Liver (tissue), 9 donors: ENCODE results near the gene SERPINB10. TPM values are rescaled to one million over a fixed set of nuclear protein-coding genes. Genes with fewer than 3 reads are reported as not detected.
A peak's percentile ranks its signal among the peaks of the same experiment; 100 is the strongest.

ENCODE experiments used
- DNase-seq: peaks from one replicate; pipeline ENCODE4 v3.0.0-alpha.2; 2017; ENCODE audit warnings: low spot score
- H3K27ac ChIP-seq, 2 donors: one replicate each; pipeline ENCODE4 v1.7.0; 2013; ENCODE audit warnings: inconsistent platforms in 2 of 2, low read length in 2 of 2, control low read depth in 1 of 2, low read depth in 1 of 2, mild to moderate bottlenecking in 1 of 2
- H3K27me3 ChIP-seq, 4 donors: one replicate each; pipeline versions ENCODE4 v1.6.1 to v1.7.0; 2013; ENCODE audit warnings: low read length in 3 of 4, inconsistent platforms in 1 of 4, mild to moderate bottlenecking in 1 of 4, moderate library complexity in 1 of 4; ENCODE audit not compliant: control insufficient read depth in 4 of 4, insufficient read depth in 4 of 4
- H3K36me3 ChIP-seq, 4 donors: one replicate each; pipeline versions ENCODE4 v1.6.1 to v1.7.0; 2013; ENCODE audit warnings: low read length in 3 of 4, mild to moderate bottlenecking in 3 of 4, low read depth in 1 of 4, moderate library complexity in 1 of 4; ENCODE audit not compliant: control insufficient read depth in 4 of 4, insufficient read depth in 3 of 4
- H3K4me1 ChIP-seq, 4 donors: one replicate each; pipeline versions ENCODE4 v1.6.1 to v1.7.0; 2013; ENCODE audit warnings: low read length in 3 of 4, mild to moderate bottlenecking in 3 of 4, moderate library complexity in 1 of 4; ENCODE audit not compliant: control insufficient read depth in 4 of 4, insufficient read depth in 4 of 4
- H3K4me3 ChIP-seq, 3 donors: one replicate each; pipeline versions ENCODE4 v1.6.1 to v1.7.0; 2013; ENCODE audit warnings: low read length in 3 of 3, control low read depth in 1 of 3, low read depth in 1 of 3, mild to moderate bottlenecking in 1 of 3
- H3K9ac ChIP-seq, 2 donors: one replicate each; pipeline ENCODE4 v1.7.0; 2013; ENCODE audit warnings: low read length in 2 of 2, mild to moderate bottlenecking in 2 of 2, moderate library complexity in 2 of 2, control low read depth in 1 of 2, low read depth in 1 of 2
- H3K9me3 ChIP-seq, 4 donors: one replicate each; pipeline versions ENCODE4 v1.6.1 to v1.7.0; 2013; ENCODE audit warnings: low read length in 3 of 4; ENCODE audit not compliant: control insufficient read depth in 4 of 4
- ATF3 ChIP-seq: IDR thresholded peaks from 2 replicates; pipeline ENCODE4 v1.6.1; 2016; ENCODE audit warnings: antibody characterized with exemption
- CTCF ChIP-seq: fragments of 150-350 bp; IDR thresholded peaks from 2 replicates; pipeline ENCODE4 v1.5.1; 2017; ENCODE audit warnings: improper control_type of control experiment, low read depth, low read length; ENCODE audit not compliant: missing input control
- EGR1 ChIP-seq, 2 donors: IDR thresholded peaks; 2 replicates each; pipeline ENCODE4 v1.6.1; 2016 to 2018; ENCODE audit warnings: antibody characterized with exemption in 2 of 2, low read depth in 2 of 2
- FOXA1 ChIP-seq: IDR thresholded peaks from 2 replicates; pipeline ENCODE4 v1.6.1; 2016; ENCODE audit warnings: antibody characterized with exemption
- FOXA2 ChIP-seq: IDR thresholded peaks from 2 replicates; pipeline ENCODE4 v1.6.1; 2016; ENCODE audit warnings: antibody characterized with exemption
- GABPA ChIP-seq, 2 donors: IDR thresholded peaks in 1 of 2; conservative IDR thresholded peaks in 1 of 2; 2 replicates each; pipeline ENCODE4 v1.6.1; 2016; ENCODE audit warnings: antibody characterized with exemption in 2 of 2, mild to moderate bottlenecking in 1 of 2, moderate library complexity in 1 of 2
- HNF4A ChIP-seq, 2 donors: conservative IDR thresholded peaks; 2 replicates each; pipeline ENCODE4 v1.6.1; 2016; ENCODE audit warnings: antibody characterized with exemption in 2 of 2, mild to moderate bottlenecking in 2 of 2
- HNF4G ChIP-seq: IDR thresholded peaks from 2 replicates; pipeline ENCODE4 v1.6.1; 2016; ENCODE audit warnings: antibody characterized with exemption
- JUND ChIP-seq, 2 donors: IDR thresholded peaks; 2 replicates each; pipeline ENCODE4 v1.6.1; 2016; ENCODE audit warnings: antibody characterized with exemption in 2 of 2
- MAX ChIP-seq: IDR thresholded peaks from 2 replicates; pipeline ENCODE4 v1.6.1; 2016; ENCODE audit warnings: antibody characterized with exemption
- NR2F2 ChIP-seq: IDR thresholded peaks from 2 replicates; pipeline ENCODE4 v1.6.1; 2016; ENCODE audit warnings: antibody characterized with exemption
- RAD21 ChIP-seq, 2 donors: IDR thresholded peaks; 2 replicates each; pipeline ENCODE4 v1.6.1; 2016; ENCODE audit warnings: antibody characterized with exemption in 2 of 2, mild to moderate bottlenecking in 2 of 2
- REST ChIP-seq: IDR thresholded peaks from 2 replicates; pipeline ENCODE4 v1.6.1; 2016; ENCODE audit warnings: antibody characterized with exemption, mild to moderate bottlenecking
- RXRA ChIP-seq, 2 donors: IDR thresholded peaks; 2 replicates each; pipeline ENCODE4 v1.6.1; 2017 to 2018; ENCODE audit warnings: antibody characterized with exemption in 2 of 2, mild to moderate bottlenecking in 1 of 2
- SP1 ChIP-seq: IDR thresholded peaks from 2 replicates; pipeline ENCODE4 v1.6.1; 2018; ENCODE audit warnings: antibody characterized with exemption, mild to moderate bottlenecking
- TAF1 ChIP-seq: conservative IDR thresholded peaks from 2 replicates; pipeline ENCODE4 v1.6.1; 2016; ENCODE audit warnings: antibody characterized with exemption, mild to moderate bottlenecking
- YY1 ChIP-seq: IDR thresholded peaks from 2 replicates; pipeline ENCODE4 v1.6.1; 2016; ENCODE audit warnings: antibody characterized with exemption, mild to moderate bottlenecking
- ZBTB33 ChIP-seq: IDR thresholded peaks from 2 replicates; pipeline ENCODE4 v1.6.1; 2016; ENCODE audit warnings: antibody characterized with exemption
- WGBS: extraction: QIAGEN DNeasy Blood & Tissue Kit; methylation state at CpG from one replicate; pipeline ENCODE4 v1.1.7; 2013; 5-methylcytosine and 5-hydroxymethylcytosine counted together
- polyA plus RNA-seq, 2 donors: library from polyadenylated mRNA; stranded (reverse) in 1 of 2; unstranded in 1 of 2; fragments of 200-250 nt in 1 of 2; fragments of >200 nt in 1 of 2; fragmentation: Nextera tagmentation in 1 of 2; extraction: Ambion mirVana in 1 of 2; gene quantifications; one replicate each; pipeline versions ENCODE4 v1.2.1 to v1.2.3, GENCODE V29; 2013 to 2015
- total RNA-seq, 2 donors: library from RNA; depleted of rRNA; stranded (reverse); fragments of >200 nt; gene quantifications; one replicate each; pipeline ENCODE4 v1.2.3, GENCODE V29; 2014
- donor health status: healthy.
- donor health status: healthy.
- donor health status: healthy.
- donor health status: healthy.
- donor health status: healthy.

The SERPINB10 gene
- total and polyA plus RNA-seq, 4 donors, result 4.6 TPM; not detected in 3

- Histone ChIP-seq H3K9me3 (no peaks in the 10 kb centered on the region), H3K4me3 (no peak overlapping the region), H3K9ac (peak overlapping the region in 1 of 2 donors; percentile 11), H3K36me3 (no peaks in the 10 kb centered on the region), H3K27ac (no peak overlapping the region), H3K27me3 (no peaks in the 10 kb centered on the region), H3K4me1 (peaks cover 7 to 23% (median 18%) of the 10 kb centered on the region in 4 donors)
- WGBS, result 47% methylated on average over 1 of the region's 1 CpG
- peak; percentile 64 for TF ChIP-seq HNF4G
- TF ChIP-seq GABPA (IDR thresholded peaks at IDR 0.05 in 1 of 2, conservative IDR thresholded peaks at IDR 0.05 in 1 of 2), result no peak
- peak in 1 of 2 donors; percentile 25 for TF ChIP-seq JUND (IDR thresholded peaks at IDR 0.05)
- no peak for TF ChIP-seq ATF3
- peak; percentile 92 to 93 for TF ChIP-seq RAD21 (IDR thresholded peaks at IDR 0.05)
- no peak for TF ChIP-seq REST
- TF ChIP-seq FOXA1, result peak; percentile 43
- no peak for TF ChIP-seq ZBTB33
- peak; percentile 36 for TF ChIP-seq FOXA2
- peak; percentile 88 for TF ChIP-seq CTCF
- TF ChIP-seq NR2F2, result no peak
- no peak for TF ChIP-seq EGR1 (IDR thresholded peaks at IDR 0.05; ENCODE audit: low read depth in 2 of 2)
- no peak for TF ChIP-seq MAX
- TF ChIP-seq HNF4A (conservative IDR thresholded peaks at IDR 0.05), result peak; percentile 77 to 91
- TF ChIP-seq TAF1, result no peak
- peak; percentile 45 for TF ChIP-seq SP1
- TF ChIP-seq YY1, result no peak
- peak; percentile 27 to 57 for TF ChIP-seq RXRA (IDR thresholded peaks at IDR 0.05)
- no peak for DNase-seq
Observed at GRCh38 chr18:63963615-63964256, 56.0 kb downstream of the SERPINB10 start.
